ENCODE measurements around the gene MS4A4E.

The MS4A4E gene

DNA sequence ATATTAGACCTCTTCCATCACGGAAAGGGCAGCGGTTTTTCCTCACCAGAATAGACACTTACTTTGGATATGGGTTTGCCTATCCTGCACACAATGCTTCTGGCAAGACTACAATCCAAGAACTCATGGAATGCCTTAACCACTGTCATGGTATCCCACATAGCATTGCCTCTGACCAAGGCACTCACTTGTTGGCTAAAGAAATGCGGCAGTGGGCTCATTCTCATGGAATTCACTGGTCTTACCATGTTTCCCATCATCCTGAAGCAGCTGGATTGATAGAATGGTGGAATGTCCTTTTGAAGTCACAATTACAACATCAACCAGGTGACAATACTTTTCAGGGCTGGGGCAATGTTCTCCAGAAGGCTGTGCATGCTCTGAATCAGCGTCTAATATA, 20.8 kb downstream of the MS4A4E start:
- Histone ChIP-seq H3K9ac (ENCODE audit: low read length) (no peak overlapping the region), H2AFZ (ENCODE audit: low read depth, low read length, severe bottlenecking) (no peak overlapping the region), H4K20me1 (ENCODE audit: low read depth, low read length) (no peaks in the 10 kb centered on the region), H3K9me3 (ENCODE audit: insufficient read depth, low read length) (no peaks in the 10 kb centered on the region), H3K27me3 (ENCODE audit: low read length) (no peaks in the 10 kb centered on the region), H3K9me2 (replicated peaks; ENCODE audit: insufficient read depth, low read length) (no peaks in the 10 kb centered on the region), H3K27ac (ENCODE audit: low read depth, low read length) (no peak overlapping the region), H3K36me3 (ENCODE audit: low read length) (no peaks in the 10 kb centered on the region), H3F3A (ENCODE audit: insufficient read depth) (no peaks in the 10 kb centered on the region), H3K4me3 (ENCODE audit: insufficient read depth, low read length, poor library complexity, severe bottlenecking) (no peak overlapping the region), H3K79me2 (ENCODE audit: insufficient read depth, low read length) (no peaks in the 10 kb centered on the region), H3K4me2 (ENCODE audit: low read depth, low read length, poor library complexity, severe bottlenecking) (no peak overlapping the region)
- TF ChIP-seq EZH2phosphoT487 (conservative IDR thresholded peaks at IDR 0.05; ENCODE audit: low read length), result no peak
- TF ChIP-seq, protein P1, sequence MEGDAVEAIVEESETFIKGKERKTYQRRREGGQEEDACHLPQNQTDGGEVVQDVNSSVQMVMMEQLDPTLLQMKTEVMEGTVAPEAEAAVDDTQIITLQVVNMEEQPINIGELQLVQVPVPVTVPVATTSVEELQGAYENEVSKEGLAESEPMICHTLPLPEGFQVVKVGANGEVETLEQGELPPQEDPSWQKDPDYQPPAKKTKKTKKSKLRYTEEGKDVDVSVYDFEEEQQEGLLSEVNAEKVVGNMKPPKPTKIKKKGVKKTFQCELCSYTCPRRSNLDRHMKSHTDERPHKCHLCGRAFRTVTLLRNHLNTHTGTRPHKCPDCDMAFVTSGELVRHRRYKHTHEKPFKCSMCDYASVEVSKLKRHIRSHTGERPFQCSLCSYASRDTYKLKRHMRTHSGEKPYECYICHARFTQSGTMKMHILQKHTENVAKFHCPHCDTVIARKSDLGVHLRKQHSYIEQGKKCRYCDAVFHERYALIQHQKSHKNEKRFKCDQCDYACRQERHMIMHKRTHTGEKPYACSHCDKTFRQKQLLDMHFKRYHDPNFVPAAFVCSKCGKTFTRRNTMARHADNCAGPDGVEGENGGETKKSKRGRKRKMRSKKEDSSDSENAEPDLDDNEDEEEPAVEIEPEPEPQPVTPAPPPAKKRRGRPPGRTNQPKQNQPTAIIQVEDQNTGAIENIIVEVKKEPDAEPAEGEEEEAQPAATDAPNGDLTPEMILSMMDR (IDR thresholded peaks at IDR 0.05; ENCODE audit: insufficient read depth, low read length, poor library complexity, severe bottlenecking), result no peak

DNA sequence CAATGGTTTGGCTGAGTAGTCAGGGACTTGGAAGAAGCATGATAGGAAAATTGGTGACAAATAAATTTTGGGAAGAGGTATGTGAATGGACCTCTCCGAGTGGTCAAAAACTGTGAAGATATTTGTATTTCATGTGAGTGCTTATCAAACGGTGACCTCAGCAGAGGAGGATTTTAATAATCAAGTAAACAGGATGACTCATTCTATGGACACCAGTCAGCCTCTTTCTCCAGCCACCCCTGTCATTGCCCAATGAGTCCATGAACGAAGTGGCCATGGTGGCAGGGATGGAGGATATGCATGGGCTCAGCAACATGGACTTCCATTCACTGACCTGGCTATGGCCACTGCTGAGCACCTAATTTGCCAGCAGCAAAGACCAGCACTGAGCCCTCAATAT, 21.2 kb downstream of the MS4A4E start:
- Histone ChIP-seq H3F3A (ENCODE audit: insufficient read depth) (no peaks in the 10 kb centered on the region), H3K4me2 (ENCODE audit: low read depth, low read length, poor library complexity, severe bottlenecking) (no peak overlapping the region), H4K20me1 (ENCODE audit: low read depth, low read length) (no peaks in the 10 kb centered on the region), H3K27me3 (ENCODE audit: low read length) (no peaks in the 10 kb centered on the region), H3K79me2 (ENCODE audit: insufficient read depth, low read length) (no peaks in the 10 kb centered on the region), H2AFZ (ENCODE audit: low read depth, low read length, severe bottlenecking) (no peak overlapping the region), H3K9me2 (replicated peaks; ENCODE audit: insufficient read depth, low read length) (no peaks in the 10 kb centered on the region), H3K4me3 (ENCODE audit: insufficient read depth, low read length, poor library complexity, severe bottlenecking) (no peak overlapping the region), H3K9ac (ENCODE audit: low read length) (no peak overlapping the region), H3K9me3 (ENCODE audit: insufficient read depth, low read length) (no peaks in the 10 kb centered on the region), H3K27ac (ENCODE audit: low read depth, low read length) (no peak overlapping the region), H3K36me3 (ENCODE audit: low read length) (no peaks in the 10 kb centered on the region)
- no peak for TF ChIP-seq EZH2phosphoT487 (conservative IDR thresholded peaks at IDR 0.05; ENCODE audit: low read length)
- TF ChIP-seq, protein P1 (IDR thresholded peaks at IDR 0.05; ENCODE audit: insufficient read depth, low read length, poor library complexity, severe bottlenecking), result no peak

DNA sequence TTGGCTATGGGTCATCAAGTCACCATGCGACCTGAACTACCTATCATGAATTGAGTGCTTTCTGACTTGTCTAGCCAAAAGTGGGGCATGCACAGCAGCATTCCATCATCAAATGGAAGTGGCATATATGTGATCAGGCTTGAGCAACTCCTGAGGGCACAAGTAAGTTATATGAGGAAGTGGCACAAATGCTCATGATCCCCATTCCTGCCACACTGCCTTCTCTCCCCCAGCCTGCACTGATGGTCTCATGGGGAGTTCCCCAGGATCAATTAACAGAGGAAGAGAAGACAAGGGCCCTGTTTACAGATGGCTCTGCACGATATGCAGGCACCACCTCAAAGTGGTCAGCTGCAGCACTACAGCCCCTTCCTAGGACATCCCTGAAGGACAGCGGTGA, 21.8 kb downstream of the MS4A4E start:
- Histone ChIP-seq H3K9me2 (replicated peaks; ENCODE audit: insufficient read depth, low read length) (no peaks in the 10 kb centered on the region), H3K4me3 (ENCODE audit: insufficient read depth, low read length, poor library complexity, severe bottlenecking) (no peak overlapping the region), H4K20me1 (ENCODE audit: low read depth, low read length) (no peaks in the 10 kb centered on the region), H2AFZ (ENCODE audit: low read depth, low read length, severe bottlenecking) (no peak overlapping the region), H3K4me2 (ENCODE audit: low read depth, low read length, poor library complexity, severe bottlenecking) (no peak overlapping the region), H3K27me3 (ENCODE audit: low read length) (no peaks in the 10 kb centered on the region), H3K9me3 (ENCODE audit: insufficient read depth, low read length) (no peaks in the 10 kb centered on the region), H3K79me2 (ENCODE audit: insufficient read depth, low read length) (no peaks in the 10 kb centered on the region), H3K9ac (ENCODE audit: low read length) (no peak overlapping the region), H3K27ac (ENCODE audit: low read depth, low read length) (no peak overlapping the region), H3F3A (ENCODE audit: insufficient read depth) (no peaks in the 10 kb centered on the region), H3K36me3 (ENCODE audit: low read length) (no peaks in the 10 kb centered on the region)
- TF ChIP-seq EZH2phosphoT487 (conservative IDR thresholded peaks at IDR 0.05; ENCODE audit: low read length), result no peak
- TF ChIP-seq, protein P1 (IDR thresholded peaks at IDR 0.05; ENCODE audit: insufficient read depth, low read length, poor library complexity, severe bottlenecking), result no peak

Measured in SU-DHL-6 (cell line).